NT2/D1 (cell line): ENCODE data around the gene RTL5.

Experiments used
- YY1 ChIP-seq: IDR thresholded peaks from 2 replicates; pipeline ENCODE4 v1.6.1; 2011; ENCODE audit not compliant: insufficient read length, insufficient read depth
- ZNF274 ChIP-seq: IDR thresholded peaks from 2 replicates; pipeline ENCODE4 v1.6.1; 2011; ENCODE audit warnings: mild to moderate bottlenecking, low read depth, low read length

- no peak for TF ChIP-seq YY1
- no peak for TF ChIP-seq ZNF274
Observed at GRCh38 chrX:72131317-72132294, at the start of gene RTL5.
